Measurements from ENCODE around the gene CD207.
A peak's percentile ranks its signal among the peaks of the same experiment; 100 is the strongest.
"Not testable (repeated sequence)": the region's sequence is repeated elsewhere in the genome, so short reads cannot be mapped to it uniquely, and the experiment has no call there.

The CD207 gene

DNA sequence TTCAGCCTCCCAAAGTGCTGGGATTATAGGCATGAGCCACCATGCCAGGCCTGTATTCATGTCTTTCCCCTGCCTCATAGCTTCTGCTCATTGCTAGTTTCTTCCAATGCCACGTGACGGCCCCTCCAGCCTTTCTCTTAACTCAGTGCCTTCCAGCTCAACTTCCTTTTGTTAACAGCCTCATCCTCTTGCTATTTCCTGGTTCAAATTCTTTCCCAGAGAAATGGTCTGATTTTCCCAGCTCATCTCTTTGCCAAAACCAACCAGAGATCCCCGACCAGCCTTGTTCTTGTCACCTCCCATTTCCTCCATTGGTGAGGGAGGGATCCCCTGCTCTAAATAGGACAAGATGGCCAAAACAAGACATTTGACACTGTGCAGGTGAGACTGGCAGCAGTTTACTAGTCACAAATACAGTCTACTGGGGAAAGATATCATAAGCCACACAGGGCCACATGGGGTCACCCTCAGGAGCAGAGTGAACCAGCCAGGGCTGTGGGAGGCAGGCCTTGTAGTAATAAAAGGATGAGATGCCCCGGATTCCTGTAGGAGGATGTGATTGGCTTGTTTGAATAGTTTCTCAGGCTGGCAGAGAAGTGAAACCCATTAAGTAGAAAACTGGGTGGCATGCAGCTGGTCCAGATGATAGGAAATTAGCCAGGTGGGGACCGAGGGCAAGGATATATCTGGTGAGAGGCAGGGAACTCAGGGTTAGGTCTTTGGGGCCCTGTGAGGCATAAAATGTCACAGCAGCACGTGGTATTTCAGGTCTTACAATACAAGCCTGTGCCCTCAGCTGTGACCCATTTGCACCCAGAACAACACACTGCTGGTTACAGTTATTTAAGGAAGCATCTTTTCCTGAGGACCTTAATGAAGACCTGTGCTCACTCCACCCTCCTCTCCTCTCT lies 6.4 kb downstream of the CD207 start:
- DNase-seq (ENCODE audit: low read depth in 2 of 2), result peak in 1 of 2 experiments; percentile 7

- DNase-seq (ENCODE audit: low read depth in 2 of 2), result no peak
These were observed 7.5 kb downstream of the CD207 start for GRCh38 chr2:70828115-70828514.

- DNase-seq (ENCODE audit: low read depth in 2 of 2), result no peak
These were observed 8.2 kb downstream of the CD207 start for GRCh38 chr2:70827388-70827787.

- DNase-seq (ENCODE audit: low read depth in 2 of 2), result no peak
These were observed 8.8 kb downstream of the CD207 start for GRCh38 chr2:70826696-70827350.

DNA sequence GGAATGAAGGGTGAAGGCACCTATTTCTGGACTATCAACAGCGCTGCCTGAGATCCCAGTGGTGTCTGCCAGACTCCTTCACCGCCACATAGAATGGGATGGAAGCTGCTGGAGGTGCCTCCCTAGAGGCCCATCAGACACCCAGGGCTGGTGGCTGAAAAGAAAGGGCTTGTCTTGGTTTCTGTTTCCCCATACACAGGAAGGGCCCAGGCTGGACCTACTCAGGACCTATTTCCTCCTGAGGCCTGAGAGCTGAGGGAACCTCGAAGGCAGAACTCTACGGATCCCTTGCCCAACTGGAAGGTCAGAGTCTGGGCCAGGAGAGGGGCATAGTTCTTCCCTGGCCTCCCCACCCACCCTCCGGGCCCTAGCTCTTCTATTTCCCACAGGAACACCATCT lies 12.4 kb downstream of the CD207 start:
- no peak for DNase-seq (ENCODE audit: low read depth in 2 of 2)

DNA sequence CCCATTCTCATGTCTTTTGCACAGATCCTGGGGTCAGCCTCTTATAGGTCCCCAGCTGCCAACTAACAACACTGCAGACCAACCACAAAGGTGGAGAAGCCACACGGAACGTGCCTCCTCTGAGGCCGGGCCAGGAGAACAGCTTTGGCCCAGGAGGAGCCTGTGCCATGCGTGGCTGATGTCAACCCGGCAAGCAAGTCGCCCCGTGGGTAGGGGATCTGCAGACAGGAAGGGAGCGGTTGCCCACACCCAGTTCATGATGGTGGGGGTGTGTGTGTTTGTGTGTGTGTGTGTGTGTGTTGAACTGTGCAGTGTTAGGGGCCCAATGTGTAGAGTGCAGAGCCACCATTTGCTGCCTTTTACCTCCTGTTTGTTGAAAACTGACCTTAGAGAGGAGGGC lies 12.8 kb downstream of the CD207 start:
- no peak for DNase-seq (ENCODE audit: low read depth in 2 of 2)

- no peak for DNase-seq (ENCODE audit: low read depth in 2 of 2)
These were observed 15.1 kb downstream of the CD207 start, which contains the start of gene CLEC4F for GRCh38 chr2:70820499-70820898. Gene CLEC4F (minus strand): TSS chr2:70820599. CDS start chr2:70820523, 76 bp downstream.

DNA sequence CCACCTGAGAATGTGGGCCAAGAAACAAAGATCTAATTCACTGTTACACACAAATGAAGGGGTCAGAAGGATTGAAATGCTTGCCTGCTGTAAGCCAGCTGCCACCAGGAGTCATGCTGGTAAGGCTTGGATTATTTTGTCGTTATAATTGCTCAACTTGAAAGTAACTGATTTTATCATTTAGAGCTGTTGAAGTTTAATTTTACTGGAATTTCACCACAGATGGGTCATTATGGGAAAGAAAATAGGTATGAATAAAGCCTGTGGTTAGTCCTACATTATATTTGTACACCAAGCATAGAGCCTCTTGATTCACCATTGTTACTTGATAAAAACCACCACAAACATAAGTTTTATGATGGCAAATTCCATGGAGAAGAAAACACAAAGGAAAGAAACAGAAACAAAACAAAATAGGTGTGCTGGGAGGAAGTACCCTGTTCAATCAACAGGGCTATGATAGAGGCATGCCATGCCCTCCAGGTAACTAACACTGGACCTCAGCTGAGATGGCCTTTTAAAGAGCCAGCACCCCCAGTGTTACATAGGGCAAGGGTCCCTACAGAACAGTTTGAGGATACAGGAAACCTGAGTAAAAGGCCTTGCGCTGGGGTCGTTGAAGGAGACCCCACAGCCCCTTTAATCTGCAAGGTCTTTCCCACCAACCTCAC lies 18.2 kb downstream of the CD207 start:
- no peak for DNase-seq (ENCODE audit: low read depth in 2 of 2)

- no peak for DNase-seq (ENCODE audit: low read depth in 2 of 2)
These were observed 18.9 kb downstream of the CD207 start for GRCh38 chr2:70816726-70817125.

DNA sequence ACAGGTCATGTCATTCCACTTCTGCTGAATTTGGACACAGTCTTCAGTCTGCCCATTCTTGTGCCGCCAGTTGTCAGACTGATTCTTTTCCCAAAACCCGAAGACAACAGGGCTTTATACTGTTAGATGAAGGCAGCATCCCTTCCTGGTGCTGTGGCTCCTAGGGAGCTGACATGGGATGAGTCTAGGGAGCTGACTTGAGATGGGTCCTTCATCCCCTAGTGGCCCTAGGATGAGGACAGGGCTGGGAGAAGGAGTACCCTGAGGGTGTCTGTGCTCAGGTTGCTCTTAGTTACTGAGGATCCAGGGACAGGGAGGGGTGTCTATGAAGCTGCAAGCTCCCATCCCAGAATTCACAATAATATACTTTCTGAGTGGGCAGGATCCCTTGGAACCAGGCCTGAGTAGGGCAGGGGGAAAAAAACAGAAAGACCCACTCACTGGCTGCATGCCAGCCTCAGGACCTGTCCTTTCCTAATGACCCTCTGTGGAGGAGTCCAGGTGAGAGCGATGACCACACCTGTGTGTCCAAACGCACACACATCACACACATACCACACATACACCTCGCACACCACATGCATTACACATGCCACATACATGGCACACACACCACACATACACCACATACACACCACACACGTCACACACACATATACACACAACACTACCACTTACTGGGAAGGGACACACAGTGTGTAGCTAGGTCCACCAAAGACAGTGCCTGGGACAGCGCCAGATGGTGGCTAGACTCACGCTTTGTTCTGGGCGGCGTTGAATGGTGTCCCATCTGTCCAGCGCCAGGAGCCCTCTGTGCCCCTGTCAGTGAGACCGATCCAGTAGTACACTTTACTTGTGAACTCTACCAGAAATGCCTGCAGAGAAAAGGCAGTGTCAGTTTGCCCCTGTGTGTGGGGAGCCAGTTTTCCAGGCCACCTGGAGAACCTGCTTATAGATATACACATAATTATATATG lies 26.3 kb downstream of the CD207 start:
- DNase-seq (ENCODE audit: low read depth in 2 of 2), result no peak

DNA sequence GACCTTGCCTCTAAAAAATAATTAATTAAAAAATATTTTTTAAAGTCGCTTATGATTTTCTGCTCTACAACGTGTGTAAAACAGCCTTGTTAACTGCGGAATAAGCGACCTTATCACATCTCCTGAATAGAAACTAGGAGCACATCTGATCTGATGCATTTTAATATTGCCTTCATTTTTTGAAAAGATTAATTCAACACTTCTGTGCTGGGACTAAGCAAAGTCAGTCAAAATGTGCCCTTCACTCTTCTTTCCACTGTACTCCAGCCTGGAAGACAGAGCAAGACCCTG lies 27.8 kb downstream of the CD207 start:
- no peak for DNase-seq (ENCODE audit: low read depth in 2 of 2)

DNA sequence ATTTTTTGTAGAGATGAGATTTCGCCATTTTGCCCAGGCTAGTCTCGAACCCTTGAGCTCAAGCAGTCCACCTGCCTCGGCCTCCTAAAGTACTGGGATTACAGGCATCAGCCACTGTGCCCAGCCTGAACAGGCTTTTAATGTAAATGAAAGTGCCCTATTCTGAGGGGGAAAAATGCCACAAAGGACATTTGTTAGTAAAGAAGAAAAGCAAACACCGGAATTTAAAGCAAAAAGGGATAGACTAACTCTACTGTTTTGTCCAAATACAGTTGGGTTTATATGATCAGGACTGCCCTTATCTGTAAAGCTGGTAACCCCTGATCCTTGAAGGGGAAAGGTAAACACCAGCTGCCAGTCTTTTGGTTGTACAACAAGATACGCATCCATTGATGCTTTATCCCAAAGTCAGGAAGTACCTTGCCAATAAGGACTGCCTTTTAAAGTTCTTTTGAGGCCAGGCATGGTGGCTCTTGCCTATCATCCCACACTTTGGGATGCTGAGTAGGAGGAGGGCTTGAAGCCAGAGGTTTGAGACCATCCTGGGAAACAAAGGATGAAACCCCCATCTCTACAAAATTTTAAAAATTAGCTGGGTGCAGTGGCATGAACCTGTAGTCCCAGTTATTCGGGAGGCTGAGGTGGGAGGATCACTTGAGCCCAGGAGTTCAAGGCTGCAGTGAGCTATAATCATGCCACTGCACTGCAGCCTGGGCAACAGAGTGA lies 28.4 kb downstream of the CD207 start:
- no peak for DNase-seq (ENCODE audit: low read depth in 2 of 2)

DNA sequence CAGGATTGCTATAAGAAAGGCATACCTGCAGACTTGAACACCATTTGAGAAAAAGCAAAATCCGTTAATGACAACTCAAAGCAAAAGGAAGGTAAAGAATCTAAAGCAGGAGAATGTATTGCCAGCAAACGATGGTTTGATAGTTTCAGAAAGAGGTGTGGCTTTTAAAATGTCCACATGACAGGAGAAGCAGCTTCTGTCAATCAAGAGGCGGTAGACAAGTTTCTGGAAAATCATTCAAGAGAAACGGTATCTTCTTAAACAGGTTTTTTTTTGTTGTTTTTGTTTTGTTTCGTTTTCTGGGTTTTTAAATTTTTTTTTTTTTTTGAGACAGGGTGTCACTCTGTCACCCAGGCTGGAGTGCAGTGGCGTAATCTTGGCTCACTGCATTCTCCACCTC lies 29.0 kb downstream of the CD207 start:
- DNase-seq (ENCODE audit: low read depth in 2 of 2), result no peak

GRCh38 chr2:70806013-70806412 lies 29.6 kb downstream of the CD207 start:
- DNase-seq (ENCODE audit: low read depth in 2 of 2), result no peak

GRCh38 chr2:70801607-70802263 lies 33.9 kb downstream of the CD207 start:
- DNase-seq (ENCODE audit: low read depth in 2 of 2), result no peak

DNA sequence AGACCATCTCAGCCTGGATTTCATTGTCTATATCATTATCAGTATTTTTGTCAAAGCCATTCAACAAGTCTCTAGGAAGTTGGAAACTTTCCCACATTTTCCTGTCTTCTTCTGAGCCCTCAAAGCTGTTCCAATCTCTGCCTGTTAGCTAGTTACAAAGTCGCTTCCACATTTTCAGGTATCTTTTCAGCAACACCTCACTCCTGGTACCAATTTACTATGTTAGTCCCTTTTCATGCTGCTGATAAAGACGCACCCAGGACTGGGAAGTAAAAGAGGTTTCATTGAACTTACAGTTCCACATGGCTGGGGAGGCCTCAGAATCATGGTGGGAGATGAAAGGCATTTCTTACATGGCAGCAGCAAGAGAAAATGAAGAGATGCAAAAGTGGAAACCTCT lies 35.9 kb downstream of the CD207 start:
- no peak for DNase-seq (ENCODE audit: low read depth in 2 of 2)

DNA sequence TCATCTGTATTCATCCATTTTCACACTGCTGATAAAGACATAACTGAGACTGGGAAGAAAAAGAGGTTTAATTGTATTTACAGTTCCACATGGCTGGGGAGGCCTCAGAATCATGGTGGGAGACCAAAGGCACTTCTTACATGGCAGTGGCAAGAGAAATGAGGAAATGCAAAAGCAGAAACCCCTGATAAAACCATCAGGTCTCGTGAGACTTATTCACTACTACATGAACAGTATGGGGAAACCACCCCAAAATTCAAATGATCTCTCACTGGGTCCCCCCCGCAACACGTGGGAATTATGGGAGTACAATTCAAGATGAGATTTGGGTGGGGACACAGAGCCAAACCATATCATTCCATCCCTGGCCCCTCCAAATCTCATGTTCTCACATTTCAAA lies 37.6 kb downstream of the CD207 start:
- not testable (repeated sequence) for DNase-seq (ENCODE audit: low read depth in 2 of 2)

- DNase-seq (ENCODE audit: low read depth in 2 of 2), result no peak
These were observed 38.1 kb downstream of the CD207 start for GRCh38 chr2:70797506-70797905.

- no peak for DNase-seq (ENCODE audit: low read depth in 2 of 2)
These were observed 39.4 kb downstream of the CD207 start for GRCh38 chr2:70796262-70796661.

Data from fibroblast of skin of left biceps (primary cell).